Liver (tissue), 9 donors: Measurements from ENCODE around the gene TRPM2. TPM values are rescaled to one million over a fixed set of nuclear protein-coding genes. Genes with fewer than 3 reads are reported as not detected.

ENCODE experiments used
- DNase-seq: peaks from one replicate; pipeline ENCODE4 v3.0.0-alpha.2; 2017; ENCODE audit warnings: low spot score
- H3K27ac ChIP-seq, 2 donors: one replicate each; pipeline ENCODE4 v1.7.0; 2013; ENCODE audit warnings: inconsistent platforms in 2 of 2, low read length in 2 of 2, control low read depth in 1 of 2, low read depth in 1 of 2, mild to moderate bottlenecking in 1 of 2
- H3K27me3 ChIP-seq, 4 donors: one replicate each; pipeline versions ENCODE4 v1.6.1 to v1.7.0; 2013; ENCODE audit warnings: low read length in 3 of 4, inconsistent platforms in 1 of 4, mild to moderate bottlenecking in 1 of 4, moderate library complexity in 1 of 4; ENCODE audit not compliant: control insufficient read depth in 4 of 4, insufficient read depth in 4 of 4
- H3K36me3 ChIP-seq, 4 donors: one replicate each; pipeline versions ENCODE4 v1.6.1 to v1.7.0; 2013; ENCODE audit warnings: low read length in 3 of 4, mild to moderate bottlenecking in 3 of 4, low read depth in 1 of 4, moderate library complexity in 1 of 4; ENCODE audit not compliant: control insufficient read depth in 4 of 4, insufficient read depth in 3 of 4
- H3K4me1 ChIP-seq, 4 donors: one replicate each; pipeline versions ENCODE4 v1.6.1 to v1.7.0; 2013; ENCODE audit warnings: low read length in 3 of 4, mild to moderate bottlenecking in 3 of 4, moderate library complexity in 1 of 4; ENCODE audit not compliant: control insufficient read depth in 4 of 4, insufficient read depth in 4 of 4
- H3K4me3 ChIP-seq, 3 donors: one replicate each; pipeline versions ENCODE4 v1.6.1 to v1.7.0; 2013; ENCODE audit warnings: low read length in 3 of 3, control low read depth in 1 of 3, low read depth in 1 of 3, mild to moderate bottlenecking in 1 of 3
- H3K9ac ChIP-seq, 2 donors: one replicate each; pipeline ENCODE4 v1.7.0; 2013; ENCODE audit warnings: low read length in 2 of 2, mild to moderate bottlenecking in 2 of 2, moderate library complexity in 2 of 2, control low read depth in 1 of 2, low read depth in 1 of 2
- H3K9me3 ChIP-seq, 4 donors: one replicate each; pipeline versions ENCODE4 v1.6.1 to v1.7.0; 2013; ENCODE audit warnings: low read length in 3 of 4; ENCODE audit not compliant: control insufficient read depth in 4 of 4
- ATF3 ChIP-seq: IDR thresholded peaks from 2 replicates; pipeline ENCODE4 v1.6.1; 2016; ENCODE audit warnings: antibody characterized with exemption
- CTCF ChIP-seq: fragments of 150-350 bp; IDR thresholded peaks from 2 replicates; pipeline ENCODE4 v1.5.1; 2017; ENCODE audit warnings: improper control_type of control experiment, low read depth, low read length; ENCODE audit not compliant: missing input control
- EGR1 ChIP-seq, 2 donors: IDR thresholded peaks; 2 replicates each; pipeline ENCODE4 v1.6.1; 2016 to 2018; ENCODE audit warnings: antibody characterized with exemption in 2 of 2, low read depth in 2 of 2
- FOXA1 ChIP-seq: IDR thresholded peaks from 2 replicates; pipeline ENCODE4 v1.6.1; 2016; ENCODE audit warnings: antibody characterized with exemption
- FOXA2 ChIP-seq: IDR thresholded peaks from 2 replicates; pipeline ENCODE4 v1.6.1; 2016; ENCODE audit warnings: antibody characterized with exemption
- GABPA ChIP-seq, 2 donors: IDR thresholded peaks in 1 of 2; conservative IDR thresholded peaks in 1 of 2; 2 replicates each; pipeline ENCODE4 v1.6.1; 2016; ENCODE audit warnings: antibody characterized with exemption in 2 of 2, mild to moderate bottlenecking in 1 of 2, moderate library complexity in 1 of 2
- HNF4A ChIP-seq, 2 donors: conservative IDR thresholded peaks; 2 replicates each; pipeline ENCODE4 v1.6.1; 2016; ENCODE audit warnings: antibody characterized with exemption in 2 of 2, mild to moderate bottlenecking in 2 of 2
- HNF4G ChIP-seq: IDR thresholded peaks from 2 replicates; pipeline ENCODE4 v1.6.1; 2016; ENCODE audit warnings: antibody characterized with exemption
- MAX ChIP-seq: IDR thresholded peaks from 2 replicates; pipeline ENCODE4 v1.6.1; 2016; ENCODE audit warnings: antibody characterized with exemption
- NR2F2 ChIP-seq: IDR thresholded peaks from 2 replicates; pipeline ENCODE4 v1.6.1; 2016; ENCODE audit warnings: antibody characterized with exemption
- REST ChIP-seq: IDR thresholded peaks from 2 replicates; pipeline ENCODE4 v1.6.1; 2016; ENCODE audit warnings: antibody characterized with exemption, mild to moderate bottlenecking
- RXRA ChIP-seq, 2 donors: IDR thresholded peaks; 2 replicates each; pipeline ENCODE4 v1.6.1; 2017 to 2018; ENCODE audit warnings: antibody characterized with exemption in 2 of 2, mild to moderate bottlenecking in 1 of 2
- SP1 ChIP-seq: IDR thresholded peaks from 2 replicates; pipeline ENCODE4 v1.6.1; 2018; ENCODE audit warnings: antibody characterized with exemption, mild to moderate bottlenecking
- TAF1 ChIP-seq: conservative IDR thresholded peaks from 2 replicates; pipeline ENCODE4 v1.6.1; 2016; ENCODE audit warnings: antibody characterized with exemption, mild to moderate bottlenecking
- YY1 ChIP-seq: IDR thresholded peaks from 2 replicates; pipeline ENCODE4 v1.6.1; 2016; ENCODE audit warnings: antibody characterized with exemption, mild to moderate bottlenecking
- WGBS: extraction: QIAGEN DNeasy Blood & Tissue Kit; methylation state at CpG from one replicate; pipeline ENCODE4 v1.1.7; 2013; 5-methylcytosine and 5-hydroxymethylcytosine counted together
- polyA plus RNA-seq, 2 donors: library from polyadenylated mRNA; stranded (reverse) in 1 of 2; unstranded in 1 of 2; fragments of 200-250 nt in 1 of 2; fragments of >200 nt in 1 of 2; fragmentation: Nextera tagmentation in 1 of 2; extraction: Ambion mirVana in 1 of 2; gene quantifications; one replicate each; pipeline versions ENCODE4 v1.2.1 to v1.2.3, GENCODE V29; 2013 to 2015
- total RNA-seq, 2 donors: library from RNA; depleted of rRNA; stranded (reverse); fragments of >200 nt; gene quantifications; one replicate each; pipeline ENCODE4 v1.2.3, GENCODE V29; 2014
- donor health status: healthy.
- donor health status: healthy.
- donor health status: healthy.
- donor health status: healthy.
- donor health status: healthy.

TRPM2 gene
- total and polyA plus RNA-seq, 4 donors, result 0.43 to 1.3 (median 0.63) TPM

- no peaks in the 10 kb centered on the region for H3K4me1 ChIP-seq
- H3K27me3 ChIP-seq, result no peaks in the 10 kb centered on the region
- no peak overlapping the region for H3K27ac ChIP-seq
- H3K36me3 ChIP-seq, result peaks cover 2 to 68% (median 29%) of the 10 kb centered on the region in 4 donors
- H3K4me3 ChIP-seq, result no peak overlapping the region
- DNase-seq, result no peak
- TF ChIP-seq FOXA2 (no peak), HNF4G (no peak), GABPA (IDR thresholded peaks at IDR 0.05 in 1 of 2, conservative IDR thresholded peaks at IDR 0.05 in 1 of 2) (no peak), NR2F2 (no peak), REST (no peak), RXRA (IDR thresholded peaks at IDR 0.05) (no peak), TAF1 (no peak), ATF3 (no peak)
- WGBS, result 94% methylated on average over 23 of the region's 23 CpGs
- no peak overlapping the region for H3K9ac ChIP-seq
- H3K9me3 ChIP-seq, result no peaks in the 10 kb centered on the region
These were observed 31.5 kb upstream of the TRPM2 start for GRCh38 chr21:44321846-44322450.

- no peaks in the 10 kb centered on the region for H3K9me3 ChIP-seq
- H3K36me3 ChIP-seq, result peaks cover 2 to 65% (median 31%) of the 10 kb centered on the region in 4 donors
- TF ChIP-seq EGR1 (IDR thresholded peaks at IDR 0.05; ENCODE audit: low read depth in 2 of 2), result no peak
- TF ChIP-seq HNF4G, result no peak
- TF ChIP-seq MAX, result no peak
- no peak for TF ChIP-seq TAF1
- no peak for TF ChIP-seq ATF3
- no peak for TF ChIP-seq HNF4A (conservative IDR thresholded peaks at IDR 0.05)
- TF ChIP-seq SP1, result no peak
- no peaks in the 10 kb centered on the region for H3K4me1 ChIP-seq
- WGBS, result 96% methylated on average over 38 of the region's 38 CpGs
- H3K9ac ChIP-seq, result no peak overlapping the region
- no peak overlapping the region for H3K27ac ChIP-seq
- DNase-seq, result no peak
- no peaks in the 10 kb centered on the region for H3K27me3 ChIP-seq
- H3K4me3 ChIP-seq, result no peak overlapping the region
These were observed 30.6 kb upstream of the TRPM2 start for GRCh38 chr21:44322621-44323325.

GRCh38 chr21:44323591-44323990, 29.8 kb upstream of the TRPM2 start:
- no peaks in the 10 kb centered on the region for H3K4me1 ChIP-seq
- H3K27ac ChIP-seq, result no peak overlapping the region
- 93% methylated on average over 20 of the region's 20 CpGs for WGBS
- no peak overlapping the region for H3K9ac ChIP-seq
- H3K4me3 ChIP-seq, result no peak overlapping the region
- no peak for DNase-seq
- no peaks in the 10 kb centered on the region for H3K27me3 ChIP-seq
- H3K9me3 ChIP-seq, result no peaks in the 10 kb centered on the region
- H3K36me3 ChIP-seq, result peaks cover 2 to 61% (median 27%) of the 10 kb centered on the region in 4 donors
- TF ChIP-seq TAF1 (no peak), RXRA (IDR thresholded peaks at IDR 0.05) (no peak), CTCF (no peak), NR2F2 (no peak), MAX (no peak), FOXA1 (no peak), REST (no peak), YY1 (no peak), GABPA (IDR thresholded peaks at IDR 0.05 in 1 of 2, conservative IDR thresholded peaks at IDR 0.05 in 1 of 2) (no peak), SP1 (no peak)
